ENCODE measurements around the gene PTPRO.

PTPRO gene

DNA sequence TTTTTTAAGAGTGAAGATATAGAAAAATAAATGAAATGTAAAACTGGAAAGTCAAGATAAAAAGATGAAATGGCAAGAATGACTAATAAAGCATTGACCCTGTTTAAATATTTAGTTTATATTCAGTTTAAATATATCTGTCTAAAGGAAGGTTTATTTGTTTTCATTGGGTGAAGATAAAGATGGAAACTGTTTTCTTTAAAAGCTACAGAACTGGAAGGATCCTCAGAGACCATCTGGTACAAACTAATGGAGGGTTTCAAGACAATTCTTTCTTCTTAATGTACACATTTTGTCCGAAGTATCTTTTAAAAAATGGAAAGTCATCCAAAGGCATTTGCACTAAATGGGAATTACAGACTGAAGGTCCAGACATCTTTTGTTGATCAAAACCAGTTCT, 324.3 kb downstream of the PTPRO start:
- no peak for DNase-seq (ENCODE audit: low read depth)

Data from T-helper 22 cell (primary cell).